ENCODE results near the gene ATP8B4. TPM values are rescaled to one million over a fixed set of nuclear protein-coding genes. Genes with fewer than 3 reads are reported as not detected.

Gene ATP8B4
- total RNA-seq, 1 experiment from 2014 or later: 0.24 TPM

DNA sequence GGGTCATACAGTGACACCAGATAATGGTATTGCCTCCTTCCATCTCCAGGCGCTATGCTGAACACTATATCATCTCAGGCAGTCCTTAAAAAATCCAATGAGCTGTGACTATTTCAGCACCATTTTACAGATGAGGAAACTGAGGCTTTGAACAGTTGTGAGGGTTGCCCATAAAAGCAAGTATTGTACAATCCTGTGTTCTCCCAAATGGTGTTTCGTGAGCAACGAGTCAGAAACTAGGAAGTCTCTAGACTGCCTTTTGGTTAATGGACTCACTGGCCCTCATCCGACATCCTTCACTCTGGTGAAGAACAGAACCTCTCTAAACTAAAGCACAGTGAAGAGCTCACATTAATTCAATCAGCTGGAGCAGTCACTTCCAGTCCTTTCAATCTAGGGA, 61.8 kb downstream of the ATP8B4 start:
- no peak overlapping the region for H3K27ac Mint-ChIP-seq (ENCODE audit: unreplicated experiment)
- H3K4me3 Mint-ChIP-seq (ENCODE audit: low read depth, unreplicated experiment): no peak overlapping the region
- no peak for DNase-seq
- TF ChIP-seq, protein P1, sequence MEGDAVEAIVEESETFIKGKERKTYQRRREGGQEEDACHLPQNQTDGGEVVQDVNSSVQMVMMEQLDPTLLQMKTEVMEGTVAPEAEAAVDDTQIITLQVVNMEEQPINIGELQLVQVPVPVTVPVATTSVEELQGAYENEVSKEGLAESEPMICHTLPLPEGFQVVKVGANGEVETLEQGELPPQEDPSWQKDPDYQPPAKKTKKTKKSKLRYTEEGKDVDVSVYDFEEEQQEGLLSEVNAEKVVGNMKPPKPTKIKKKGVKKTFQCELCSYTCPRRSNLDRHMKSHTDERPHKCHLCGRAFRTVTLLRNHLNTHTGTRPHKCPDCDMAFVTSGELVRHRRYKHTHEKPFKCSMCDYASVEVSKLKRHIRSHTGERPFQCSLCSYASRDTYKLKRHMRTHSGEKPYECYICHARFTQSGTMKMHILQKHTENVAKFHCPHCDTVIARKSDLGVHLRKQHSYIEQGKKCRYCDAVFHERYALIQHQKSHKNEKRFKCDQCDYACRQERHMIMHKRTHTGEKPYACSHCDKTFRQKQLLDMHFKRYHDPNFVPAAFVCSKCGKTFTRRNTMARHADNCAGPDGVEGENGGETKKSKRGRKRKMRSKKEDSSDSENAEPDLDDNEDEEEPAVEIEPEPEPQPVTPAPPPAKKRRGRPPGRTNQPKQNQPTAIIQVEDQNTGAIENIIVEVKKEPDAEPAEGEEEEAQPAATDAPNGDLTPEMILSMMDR (IDR thresholded peaks at IDR 0.05; ENCODE audit: unreplicated experiment): no peak
- no TSS peak for BruUV-seq (replicated peaks)
- H3K27me3 Mint-ChIP-seq (ENCODE audit: unreplicated experiment): no peaks in the 10 kb centered on the region
- intact Hi-C loops (cut with micrococcal nuclease; ENCODE audit: unreplicated experiment): no loop called here
- H3K9me3 Mint-ChIP-seq (ENCODE audit: low read depth, unreplicated experiment): no peaks in the 10 kb centered on the region
- CTCF ChIA-PET: no interaction called here
- no peaks in the 10 kb centered on the region for H3K36me3 Mint-ChIP-seq (ENCODE audit: insufficient read depth, unreplicated experiment)
- no peaks in the 10 kb centered on the region for H3K4me1 Mint-ChIP-seq (ENCODE audit: low read depth, unreplicated experiment)

DNA sequence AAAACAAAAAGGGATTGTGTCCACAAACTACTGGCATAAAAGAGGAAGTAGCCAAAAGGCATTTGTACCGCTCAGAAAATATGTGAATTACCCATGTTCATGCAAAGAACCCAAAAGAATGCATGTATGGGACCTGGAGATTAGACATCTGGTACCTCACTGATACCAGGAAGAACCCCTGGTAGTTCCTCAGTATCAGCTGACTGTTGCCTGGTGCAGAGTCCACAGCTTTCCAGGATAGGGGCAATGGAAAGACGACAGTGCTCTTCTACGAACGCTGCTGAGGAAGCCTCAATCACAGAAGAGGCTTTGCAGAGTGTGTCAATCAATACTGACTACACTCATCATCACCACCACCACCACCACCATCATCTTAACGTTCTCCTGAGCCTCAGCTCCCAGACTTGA, 63.3 kb downstream of the ATP8B4 start:
- no TSS peak for BruUV-seq (replicated peaks)
- Mint-ChIP-seq H3K27me3 (ENCODE audit: unreplicated experiment) (no peaks in the 10 kb centered on the region), H3K36me3 (ENCODE audit: insufficient read depth, unreplicated experiment) (no peaks in the 10 kb centered on the region), H3K27ac (ENCODE audit: unreplicated experiment) (no peak overlapping the region), H3K4me1 (ENCODE audit: low read depth, unreplicated experiment) (no peaks in the 10 kb centered on the region), H3K4me3 (ENCODE audit: low read depth, unreplicated experiment) (no peak overlapping the region), H3K9me3 (ENCODE audit: low read depth, unreplicated experiment) (no peaks in the 10 kb centered on the region)
- intact Hi-C loops (cut with micrococcal nuclease; ENCODE audit: unreplicated experiment): no loop called here
- no peak for DNase-seq
- CTCF ChIA-PET: no interaction called here
- TF ChIP-seq, protein P1 (IDR thresholded peaks at IDR 0.05; ENCODE audit: unreplicated experiment): no peak

GRCh38 chr15:50055332-50055731, 63.7 kb downstream of the ATP8B4 start:
- H3K4me1 Mint-ChIP-seq (ENCODE audit: low read depth, unreplicated experiment): no peaks in the 10 kb centered on the region
- no peak overlapping the region for H3K27ac Mint-ChIP-seq (ENCODE audit: unreplicated experiment)
- no peaks in the 10 kb centered on the region for H3K27me3 Mint-ChIP-seq (ENCODE audit: unreplicated experiment)
- H3K9me3 Mint-ChIP-seq (ENCODE audit: low read depth, unreplicated experiment): no peaks in the 10 kb centered on the region
- DNase-seq: no peak
- TF ChIP-seq, protein P1 (IDR thresholded peaks at IDR 0.05; ENCODE audit: unreplicated experiment): no peak
- CTCF ChIA-PET: no interaction called here
- H3K36me3 Mint-ChIP-seq (ENCODE audit: insufficient read depth, unreplicated experiment): no peaks in the 10 kb centered on the region
- no peak overlapping the region for H3K4me3 Mint-ChIP-seq (ENCODE audit: low read depth, unreplicated experiment)
- intact Hi-C loops (cut with micrococcal nuclease; ENCODE audit: unreplicated experiment): no loop called here
- BruUV-seq (replicated peaks): no TSS peak

DNA sequence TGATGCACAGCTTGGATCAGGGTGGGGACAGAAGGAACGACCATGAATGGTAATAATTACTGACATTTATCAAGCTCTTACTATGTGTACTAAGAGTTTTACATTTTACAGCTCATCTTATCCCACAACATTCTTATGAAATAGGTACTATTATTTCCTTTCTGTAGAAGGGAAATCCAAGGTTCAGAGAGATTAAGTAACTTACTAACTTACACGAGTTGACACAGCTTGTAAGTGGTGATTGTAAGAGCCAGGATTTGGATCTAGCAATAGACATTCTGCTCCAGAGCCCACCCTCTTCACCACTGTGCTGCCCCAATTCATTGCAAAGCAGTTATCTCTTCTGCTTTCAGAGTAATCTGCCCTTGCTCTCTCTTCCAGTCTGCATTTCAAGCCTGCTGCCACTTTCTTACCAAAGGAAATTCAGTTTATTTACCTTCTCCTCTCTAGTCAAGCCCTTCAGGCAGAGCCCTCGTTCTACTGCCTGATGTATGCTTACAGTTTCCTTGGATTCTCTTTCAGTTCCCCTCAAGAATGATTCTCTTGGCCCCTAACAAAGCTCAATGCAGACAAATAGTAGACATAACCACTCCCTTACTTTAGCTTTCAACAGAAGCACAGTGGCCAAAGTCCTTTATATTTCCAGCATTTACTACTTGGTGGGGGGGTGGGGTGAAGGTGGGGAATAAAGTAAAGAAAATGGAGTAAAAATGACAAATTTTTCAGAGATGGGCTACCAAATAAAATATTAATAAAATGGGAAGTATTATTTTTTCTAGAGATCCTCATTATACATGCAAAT, 65.8 kb downstream of the ATP8B4 start:
- Mint-ChIP-seq H3K36me3 (ENCODE audit: insufficient read depth, unreplicated experiment) (no peaks in the 10 kb centered on the region), H3K4me3 (ENCODE audit: low read depth, unreplicated experiment) (no peak overlapping the region), H3K9me3 (ENCODE audit: low read depth, unreplicated experiment) (no peaks in the 10 kb centered on the region), H3K27me3 (ENCODE audit: unreplicated experiment) (no peaks in the 10 kb centered on the region), H3K27ac (ENCODE audit: unreplicated experiment) (no peak overlapping the region), H3K4me1 (ENCODE audit: low read depth, unreplicated experiment) (no peaks in the 10 kb centered on the region)
- DNase-seq: no peak
- intact Hi-C loops (cut with micrococcal nuclease; ENCODE audit: unreplicated experiment): loop anchor here (2.0 to 5.0 kb wide), 4 partner anchors 94 to 1191 kb away; no protein-coding TSS in a partner anchor
- TF ChIP-seq, protein P1 (IDR thresholded peaks at IDR 0.05; ENCODE audit: unreplicated experiment): no peak
- BruUV-seq (replicated peaks): no TSS peak
- CTCF ChIA-PET: interaction anchor here (0.5 kb wide), 1 partner anchor 191 kb away, joined by 6 read pairs; no protein-coding TSS in a partner anchor

Measured in Calu3 (cell line).